Duodenal mucosa (tissue), 2 donors: ENCODE data around the gene POLR2B.

Experiments used
- H3K27ac ChIP-seq: one replicate; pipeline ENCODE4 v1.7.0; 2013; ENCODE audit warnings: low read depth, low read length
- H3K27me3 ChIP-seq, 2 donors: one replicate each; pipeline ENCODE4 v1.7.0; 2013; ENCODE audit warnings: low read length in 2 of 2, control low read depth in 1 of 2; ENCODE audit not compliant: insufficient read depth in 2 of 2, control insufficient read depth in 1 of 2
- H3K36me3 ChIP-seq, 2 donors: one replicate each; pipeline ENCODE4 v1.7.0; 2013; ENCODE audit warnings: low read length in 2 of 2, control low read depth in 1 of 2; ENCODE audit not compliant: insufficient read depth in 2 of 2, control insufficient read depth in 1 of 2
- H3K4me1 ChIP-seq, 2 donors: one replicate each; pipeline ENCODE4 v1.7.0; 2013; ENCODE audit warnings: low read length in 2 of 2, control low read depth in 1 of 2; ENCODE audit not compliant: insufficient read depth in 2 of 2, control insufficient read depth in 1 of 2
- H3K4me3 ChIP-seq, 2 donors: one replicate each; pipeline ENCODE4 v1.7.0; 2013; ENCODE audit warnings: low read length in 2 of 2, low read depth in 1 of 2
- H3K9ac ChIP-seq, 2 donors: one replicate each; pipeline ENCODE4 v1.7.0; 2013; ENCODE audit warnings: low read length in 2 of 2, low read depth in 1 of 2
- H3K9me3 ChIP-seq, 2 donors: one replicate each; pipeline ENCODE4 v1.7.0; 2013; ENCODE audit warnings: low read length in 2 of 2, control low read depth in 1 of 2; ENCODE audit not compliant: control insufficient read depth in 1 of 2

The POLR2B gene

GRCh38 chr4:56959100-56959499, 19.6 kb upstream of the POLR2B start:
- peaks cover 5 to 20% of the 10 kb centered on the region in 2 donors for H3K36me3 ChIP-seq

GRCh38 chr4:56961107-56961500, 17.6 kb upstream of the POLR2B start:
- Histone ChIP-seq H3K36me3 (peaks cover 14 to 39% of the 10 kb centered on the region in 2 donors), H3K27me3 (no peaks in the 10 kb centered on the region), H3K4me3 (no peak overlapping the region), H3K9me3 (no peaks in the 10 kb centered on the region), H3K27ac (no peak overlapping the region), H3K9ac (no peak overlapping the region), H3K4me1 (no peaks in the 10 kb centered on the region)

More at GRCh38 chr4:56959100-56959499, 19.6 kb upstream of the POLR2B start:
- Histone ChIP-seq H3K9me3 (no peaks in the 10 kb centered on the region), H3K4me3 (no peak overlapping the region), H3K4me1 (no peaks in the 10 kb centered on the region), H3K9ac (no peak overlapping the region), H3K27ac (no peak overlapping the region), H3K27me3 (no peaks in the 10 kb centered on the region)

- Histone ChIP-seq H3K4me1 (peaks cover 4 to 11% of the 10 kb centered on the region in 2 donors), H3K4me3 (no peak overlapping the region), H3K9me3 (peaks cover 7 to 9% of the 10 kb centered on the region in 2 donors), H3K27ac (no peak overlapping the region), H3K27me3 (no peaks in the 10 kb centered on the region), H3K9ac (no peak overlapping the region), H3K36me3 (peaks cover 30 to 64% of the 10 kb centered on the region in 2 donors)
Observed at GRCh38 chr4:56971383-56971782, 7.3 kb upstream of the POLR2B start.

- Histone ChIP-seq H3K4me1 (peaks cover 4 to 13% of the 10 kb centered on the region in 2 donors), H3K36me3 (peaks cover 26 to 58% of the 10 kb centered on the region in 2 donors), H3K27me3 (no peaks in the 10 kb centered on the region), H3K4me3 (no peak overlapping the region), H3K27ac (no peak overlapping the region), H3K9me3 (peaks cover 7 to 9% of the 10 kb centered on the region in 2 donors), H3K9ac (no peak overlapping the region)
Observed at GRCh38 chr4:56972389-56972788, 6.3 kb upstream of the POLR2B start.

GRCh38 chr4:56972809-56973208, 5.9 kb upstream of the POLR2B start:
- peaks cover 23 to 54% of the 10 kb centered on the region in 2 donors for H3K36me3 ChIP-seq

GRCh38 chr4:56973336-56973735, 5.4 kb upstream of the POLR2B start:
- Histone ChIP-seq H3K27me3 (no peaks in the 10 kb centered on the region), H3K4me3 (peak overlapping the region in 1 of 2 donors; percentile 22), H3K36me3 (peaks cover 23 to 49% of the 10 kb centered on the region in 2 donors), H3K9me3 (peaks cover 7 to 9% of the 10 kb centered on the region in 2 donors), H3K27ac (no peak overlapping the region), H3K9ac (no peak overlapping the region), H3K4me1 (peaks cover 4 to 13% of the 10 kb centered on the region in 2 donors)

More at GRCh38 chr4:56972809-56973208, 5.9 kb upstream of the POLR2B start:
- Histone ChIP-seq H3K4me1 (peaks cover 4 to 13% of the 10 kb centered on the region in 2 donors), H3K27me3 (no peaks in the 10 kb centered on the region), H3K9ac (no peak overlapping the region), H3K27ac (no peak overlapping the region), H3K9me3 (peaks cover 7 to 9% of the 10 kb centered on the region in 2 donors), H3K4me3 (peak overlapping the region in 1 of 2 donors; percentile 22)

- peaks cover 23 to 28% of the 10 kb centered on the region in 2 donors for H3K36me3 ChIP-seq
- H3K27ac ChIP-seq: no peak overlapping the region
- H3K4me3 ChIP-seq: peak overlapping the region; percentile 97 to 99
- H3K9ac ChIP-seq: peak overlapping the region; percentile 70 to 97
- H3K9me3 ChIP-seq: peaks cover 7 to 9% of the 10 kb centered on the region in 2 donors
- peaks cover 7 to 31% of the 10 kb centered on the region in 2 donors for H3K4me1 ChIP-seq
- H3K27me3 ChIP-seq: no peaks in the 10 kb centered on the region
Observed at GRCh38 chr4:56976283-56976836, 2.3 kb upstream of the POLR2B start.

- H3K4me1 ChIP-seq: peaks cover 13 to 35% of the 10 kb centered on the region in 2 donors
- peaks cover 7 to 9% of the 10 kb centered on the region in 2 donors for H3K9me3 ChIP-seq
- H3K4me3 ChIP-seq: peak overlapping the region; percentile 97 to 99
- H3K36me3 ChIP-seq: peaks cover 23 to 24% of the 10 kb centered on the region in 2 donors
- peak overlapping the region; percentile 70 to 97 for H3K9ac ChIP-seq
- peak overlapping the region; percentile 58 for H3K27ac ChIP-seq
- no peaks in the 10 kb centered on the region for H3K27me3 ChIP-seq
Observed at GRCh38 chr4:56976837-56977320, 1.8 kb upstream of the POLR2B start.

GRCh38 chr4:56977321-56978012, 1.2 kb upstream of the POLR2B start, which contains the start of gene NOA1:
Gene NOA1, minus strand, starts transcription at chr4:56977606. Its CDS starts 21 bp downstream, at chr4:56977585.
- H3K9me3 ChIP-seq: peaks cover 7 to 9% of the 10 kb centered on the region in 2 donors
- peaks cover 18 to 20% of the 10 kb centered on the region in 2 donors for H3K36me3 ChIP-seq
- peaks cover 16 to 38% of the 10 kb centered on the region in 2 donors for H3K4me1 ChIP-seq
- peak within 1 kb of the TSS; percentile 78 to 97 for H3K9ac ChIP-seq
- H3K27ac ChIP-seq: peak within 1 kb of the TSS; percentile 85
- peak within 1 kb of the TSS; percentile 99 for H3K4me3 ChIP-seq
- no peaks in the 10 kb centered on the region for H3K27me3 ChIP-seq
